Activated CD8-positive, alpha-beta T cell treated with anti-CD3 and anti-CD28 coated beads for 36 hours (primary cell): ENCODE results near the gene TBXA2R. TPM values are rescaled to one million over a fixed set of nuclear protein-coding genes. Genes with fewer than 3 reads are reported as not detected.
A peak's percentile ranks its signal among the peaks of the same experiment; 100 is the strongest.

Experiments used
- ATAC-seq: fragments of 200-7000 bp; cut with Tn5 transposase; one replicate; pipeline ENCODE4 v1.10.0; 2021; ENCODE audit warnings: mild to moderate bottlenecking, moderate library complexity
- CTCF ChIA-PET: fragments of 350-600 bp; sonication (Branson Sonifier 250); formaldehyde crosslinking; loops from one replicate; lab custom pipeline; 2021; ENCODE audit warnings: antibody characterized with exemption; lab: Charles Lee
- POLR2A ChIA-PET: fragments of 350-600 bp; sonication (Branson Sonifier 250); formaldehyde crosslinking; loops from one replicate; lab custom pipeline; 2021; ENCODE audit warnings: antibody characterized with exemption; lab: Charles Lee
- DNase-seq: peaks from one replicate; pipeline ENCODE4 v3.0.0-alpha.2; 2020
- H3K27ac Mint-ChIP-seq: one replicate; pipeline ENCODE4 v1.8.0; 2021; ENCODE audit warnings: mild to moderate bottlenecking, mixed read lengths
- H3K27me3 Mint-ChIP-seq: one replicate; pipeline ENCODE4 v1.8.0; 2021; ENCODE audit warnings: mixed read lengths
- H3K36me3 Mint-ChIP-seq: one replicate; pipeline ENCODE4 v1.8.0; 2021; ENCODE audit warnings: low read depth, mixed read lengths
- H3K4me1 Mint-ChIP-seq: one replicate; pipeline ENCODE4 v1.8.0; 2021; ENCODE audit warnings: low read depth, mixed read lengths
- H3K4me3 Mint-ChIP-seq: one replicate; pipeline ENCODE4 v1.8.0; 2021; ENCODE audit warnings: mild to moderate bottlenecking, moderate library complexity, mixed read lengths
- H3K9me3 Mint-ChIP-seq: one replicate; pipeline ENCODE4 v1.8.0; 2021; ENCODE audit warnings: mixed read lengths
- intact Hi-C: fragments of 100-400 bp; cut with micrococcal nuclease; formaldehyde crosslinking; loops from one replicate; pipeline ENCODE4 v1.10.0; 2022
- total RNA-seq, 2 experiments: library from RNA; stranded (reverse); gene quantifications; one replicate each; pipeline ENCODE4 v1.2.3, GENCODE V29; 2021
- TF ChIP-seq, protein P1 (sequence below): fragments of 200-600 bp; IDR thresholded peaks from one replicate; pipeline ENCODE4 v1.8.0; 2022; ENCODE audit warnings: antibody characterized with exemption, mild to moderate bottlenecking

Gene TBXA2R
- total RNA-seq, 2 experiments from 2014 or later = 2.7 to 3.0 TPM

- Mint-ChIP-seq H3K4me1 (no peaks in the 10 kb centered on the region), H3K36me3 (peaks cover 3% of the 10 kb centered on the region), H3K9me3 (no peaks in the 10 kb centered on the region), H3K27ac (no peak overlapping the region), H3K4me3 (no peak overlapping the region), H3K27me3 (no peaks in the 10 kb centered on the region)
- POLR2A ChIA-PET = interaction anchor here (0.8 kb wide), 1 partner anchor 8 kb away, joined by 3 read pairs; no protein-coding TSS in a partner anchor
- intact Hi-C loops = no loop called here
- no peak for ATAC-seq
- CTCF ChIA-PET = no interaction called here
- TF ChIP-seq, protein P1, sequence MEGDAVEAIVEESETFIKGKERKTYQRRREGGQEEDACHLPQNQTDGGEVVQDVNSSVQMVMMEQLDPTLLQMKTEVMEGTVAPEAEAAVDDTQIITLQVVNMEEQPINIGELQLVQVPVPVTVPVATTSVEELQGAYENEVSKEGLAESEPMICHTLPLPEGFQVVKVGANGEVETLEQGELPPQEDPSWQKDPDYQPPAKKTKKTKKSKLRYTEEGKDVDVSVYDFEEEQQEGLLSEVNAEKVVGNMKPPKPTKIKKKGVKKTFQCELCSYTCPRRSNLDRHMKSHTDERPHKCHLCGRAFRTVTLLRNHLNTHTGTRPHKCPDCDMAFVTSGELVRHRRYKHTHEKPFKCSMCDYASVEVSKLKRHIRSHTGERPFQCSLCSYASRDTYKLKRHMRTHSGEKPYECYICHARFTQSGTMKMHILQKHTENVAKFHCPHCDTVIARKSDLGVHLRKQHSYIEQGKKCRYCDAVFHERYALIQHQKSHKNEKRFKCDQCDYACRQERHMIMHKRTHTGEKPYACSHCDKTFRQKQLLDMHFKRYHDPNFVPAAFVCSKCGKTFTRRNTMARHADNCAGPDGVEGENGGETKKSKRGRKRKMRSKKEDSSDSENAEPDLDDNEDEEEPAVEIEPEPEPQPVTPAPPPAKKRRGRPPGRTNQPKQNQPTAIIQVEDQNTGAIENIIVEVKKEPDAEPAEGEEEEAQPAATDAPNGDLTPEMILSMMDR = no peak
- DNase-seq = no peak
Observed at GRCh38 chr19:3646336-3647092, 39.8 kb upstream of the TBXA2R start.

DNA sequence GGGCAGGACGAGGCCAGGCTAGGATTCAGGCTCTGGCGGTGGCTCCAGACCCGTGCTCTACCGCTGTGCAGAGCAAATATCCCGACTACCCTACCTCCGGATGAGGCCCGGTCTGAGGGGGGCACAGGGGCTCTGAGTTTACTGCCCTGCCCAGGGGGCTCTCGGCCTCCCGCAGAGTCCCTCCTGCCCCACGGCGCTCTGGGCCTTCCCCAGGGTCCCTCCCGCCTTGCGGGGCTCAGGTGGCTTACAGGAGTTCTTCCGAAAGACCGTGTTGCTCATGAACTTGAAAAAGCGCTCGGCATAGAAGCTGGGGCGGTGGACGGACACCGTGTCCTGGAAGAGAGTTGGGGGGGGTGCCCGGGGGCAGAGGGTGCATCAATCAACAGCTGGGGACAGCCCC, 39.1 kb upstream of the TBXA2R start:
- Mint-ChIP-seq H3K4me1 (no peaks in the 10 kb centered on the region), H3K4me3 (no peak overlapping the region), H3K36me3 (peaks cover 3% of the 10 kb centered on the region), H3K27me3 (no peaks in the 10 kb centered on the region), H3K9me3 (no peaks in the 10 kb centered on the region), H3K27ac (no peak overlapping the region)
- CTCF ChIA-PET = no interaction called here
- POLR2A ChIA-PET = interaction anchor here (0.8 kb wide), 1 partner anchor 9 kb away, joined by 3 read pairs; no protein-coding TSS in a partner anchor
- TF ChIP-seq, protein P1 = no peak
- intact Hi-C loops = no loop called here
- ATAC-seq = no peak
- no peak for DNase-seq

DNA sequence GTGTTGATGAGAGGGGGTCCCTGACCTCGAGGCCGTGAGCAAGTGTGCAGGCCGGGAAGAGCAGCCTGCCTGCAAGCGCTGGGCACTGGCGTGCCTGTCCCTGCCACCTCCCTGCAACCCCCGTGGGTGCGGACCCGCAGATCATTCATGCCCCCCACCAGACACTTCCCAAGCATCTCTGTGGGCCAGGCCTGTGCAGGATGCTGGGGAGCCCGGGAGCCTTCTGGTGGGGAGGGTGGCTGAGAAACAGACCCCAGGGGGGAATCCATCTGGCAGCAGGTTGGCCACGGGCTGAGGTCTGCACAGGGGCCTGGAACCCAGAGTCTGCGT, 38.4 kb upstream of the TBXA2R start:
- ATAC-seq (no peak), DNase-seq (no peak)
- intact Hi-C loops = no loop called here
- no peak overlapping the region for H3K4me3 Mint-ChIP-seq
- no peak overlapping the region for H3K27ac Mint-ChIP-seq
- no peaks in the 10 kb centered on the region for H3K9me3 Mint-ChIP-seq
- CTCF ChIA-PET = no interaction called here
- H3K4me1 Mint-ChIP-seq = no peaks in the 10 kb centered on the region
- TF ChIP-seq, protein P1 = no peak
- POLR2A ChIA-PET = no interaction called here
- peaks cover 3% of the 10 kb centered on the region for H3K36me3 Mint-ChIP-seq
- no peaks in the 10 kb centered on the region for H3K27me3 Mint-ChIP-seq

- no peaks in the 10 kb centered on the region for H3K4me1 Mint-ChIP-seq
- ChIA-PET CTCF (no interaction called here), POLR2A (no interaction called here)
- peaks cover 5% of the 10 kb centered on the region for H3K36me3 Mint-ChIP-seq
- H3K9me3 Mint-ChIP-seq = no peaks in the 10 kb centered on the region
- no peak overlapping the region for H3K27ac Mint-ChIP-seq
- DNase-seq (no peak), ATAC-seq (peak; percentile 13)
- no peaks in the 10 kb centered on the region for H3K27me3 Mint-ChIP-seq
- intact Hi-C loops = no loop called here
- H3K4me3 Mint-ChIP-seq = no peak overlapping the region
- TF ChIP-seq, protein P1 = no peak
Observed at GRCh38 chr19:3644351-3645066, 37.8 kb upstream of the TBXA2R start.

- Mint-ChIP-seq H3K4me3 (no peak overlapping the region), H3K27ac (no peak overlapping the region), H3K36me3 (peaks cover 5% of the 10 kb centered on the region), H3K4me1 (no peaks in the 10 kb centered on the region), H3K27me3 (no peaks in the 10 kb centered on the region), H3K9me3 (no peaks in the 10 kb centered on the region)
- intact Hi-C loops = no loop called here
- ChIA-PET POLR2A (no interaction called here), CTCF (no interaction called here)
- DNase-seq (no peak), ATAC-seq (no peak)
- TF ChIP-seq, protein P1 = no peak
Observed at GRCh38 chr19:3643674-3644313, 37.1 kb upstream of the TBXA2R start.
